Mesodermal cell (in vitro differentiated cells): ENCODE measurements around the gene IRF3.
"Not testable (repeated sequence)": the region's sequence is repeated elsewhere in the genome, so short reads cannot be mapped to it uniquely, and the experiment has no call there.

ENCODE experiments used
- H3K27ac ChIP-seq: 2 replicates; pipeline ENCODE4 v1.7.0; 2013; ENCODE audit warnings: mild to moderate bottlenecking, low read depth, low read length, moderate library complexity; ENCODE audit not compliant: severe bottlenecking
- H3K36me3 ChIP-seq: 2 replicates; pipeline ENCODE4 v1.7.1; 2013; ENCODE audit warnings: mild to moderate bottlenecking, low read length, moderate library complexity; ENCODE audit not compliant: control insufficient read depth, insufficient read depth
- H3K4me1 ChIP-seq: one replicate; pipeline ENCODE4 v1.7.1; 2013; ENCODE audit warnings: mild to moderate bottlenecking, low read length; ENCODE audit not compliant: insufficient read depth, control insufficient read depth, poor library complexity, severe bottlenecking
- H3K4me3 ChIP-seq: 2 replicates; pipeline ENCODE4 v1.7.0; 2013; ENCODE audit warnings: low read length, control low read depth, mild to moderate bottlenecking; ENCODE audit not compliant: insufficient read depth, poor library complexity, severe bottlenecking; ENCODE audit errors: extremely low read depth
- H3K9me3 ChIP-seq: 2 replicates; pipeline ENCODE4 v1.7.1; 2013; ENCODE audit warnings: mild to moderate bottlenecking, low read length, moderate library complexity; ENCODE audit not compliant: control insufficient read depth
- WGBS, 2 experiments: methylation state at CpG; one replicate each; pipeline ENCODE4 v1.1.5; 2013; ENCODE audit warnings: missing lambda C conversion rate in 2 of 2; ENCODE audit not compliant: insufficient coverage in 2 of 2; 5-methylcytosine and 5-hydroxymethylcytosine counted together

Gene IRF3

GRCh38 chr19:49641688-49642491, 23.8 kb downstream of the IRF3 start, which contains the start of gene SCAF1:
SCAF1 (plus strand) TSS chr19:49642209; CDS start chr19:49645027, 2,818 bp downstream.
- peaks cover 28% of the 10 kb centered on the region for H3K36me3 ChIP-seq
- peak within 1 kb of the TSS; percentile 100 for H3K27ac ChIP-seq
- H3K9me3 ChIP-seq, result no peaks in the 10 kb centered on the region
- peaks cover 34% of the 10 kb centered on the region for H3K4me1 ChIP-seq
- peak within 1 kb of the TSS; percentile 99 for H3K4me3 ChIP-seq
- WGBS, 2 experiments, result 0 to 1% methylated on average over 55 to 59 of the region's 87 CpGs

- Histone ChIP-seq H3K36me3 (peaks cover 19% of the 10 kb centered on the region), H3K4me1 (peaks cover 43% of the 10 kb centered on the region), H3K27ac (peak within 1 kb of the TSS; percentile 100), H3K9me3 (no peaks in the 10 kb centered on the region), H3K4me3 (peak within 1 kb of the TSS; percentile 99)
- WGBS, 2 experiments, result 0% methylated on average over 43 to 46 of the region's 51 CpGs
Observed at GRCh38 chr19:49640113-49640898, 25.4 kb downstream of the IRF3 start, which contains the start of gene RRAS. RRAS (minus strand) TSS chr19:49640143; CDS start chr19:49640098, 45 bp downstream.

- H3K9me3 ChIP-seq, result no peaks in the 10 kb centered on the region
- peak overlapping the region; percentile 99 for H3K4me3 ChIP-seq
- H3K36me3 ChIP-seq, result peaks cover 15% of the 10 kb centered on the region
- WGBS, 2 experiments, result 5 to 14% methylated on average over 13 to 20 of the region's 31 CpGs
- H3K27ac ChIP-seq, result peak overlapping the region; percentile 100
- H3K4me1 ChIP-seq, result peaks cover 44% of the 10 kb centered on the region
Observed at GRCh38 chr19:49639401-49640112, 26.1 kb downstream of the IRF3 start.

- peaks cover 9% of the 10 kb centered on the region for H3K36me3 ChIP-seq
- no peaks in the 10 kb centered on the region for H3K9me3 ChIP-seq
- H3K27ac ChIP-seq, result peak overlapping the region; percentile 75
- WGBS, 2 experiments, result 10 to 22% methylated on average over 8 to 18 of the region's 19 CpGs
- peak overlapping the region; percentile 99 for H3K4me3 ChIP-seq
- peaks cover 36% of the 10 kb centered on the region for H3K4me1 ChIP-seq
Observed at GRCh38 chr19:49637821-49638738, 27.6 kb downstream of the IRF3 start.

GRCh38 chr19:49636233-49636932, 29.3 kb downstream of the IRF3 start:
- 86 to 88% methylated on average over 25 to 30 of the region's 30 CpGs for WGBS, 2 experiments
- Histone ChIP-seq H3K36me3 (peaks cover 9% of the 10 kb centered on the region), H3K27ac (no peak overlapping the region), H3K4me1 (peaks cover 34% of the 10 kb centered on the region), H3K4me3 (no peak overlapping the region), H3K9me3 (no peaks in the 10 kb centered on the region)

GRCh38 chr19:49635530-49636232, 30.0 kb downstream of the IRF3 start:
- peak overlapping the region; percentile 66 for H3K27ac ChIP-seq
- H3K9me3 ChIP-seq, result no peaks in the 10 kb centered on the region
- no peak overlapping the region for H3K4me3 ChIP-seq
- WGBS, 2 experiments, result 72 to 73% methylated on average over 17 to 21 of the region's 24 CpGs
- peaks cover 9% of the 10 kb centered on the region for H3K36me3 ChIP-seq
- H3K4me1 ChIP-seq, result peaks cover 30% of the 10 kb centered on the region

- H3K4me3 ChIP-seq, H3K27ac ChIP-seq, H3K9me3 ChIP-seq, H3K36me3 ChIP-seq: not testable (repeated sequence)
- 84 to 98% methylated on average over 7 to 8 of the region's 9 CpGs for WGBS, 2 experiments
- peaks cover 21% of the 10 kb centered on the region for H3K4me1 ChIP-seq
Observed at GRCh38 chr19:49633273-49633672, 32.4 kb downstream of the IRF3 start.

GRCh38 chr19:49632576-49632975, 33.1 kb downstream of the IRF3 start:
- H3K4me3 ChIP-seq, result no peak overlapping the region
- 100% methylated on average over 2 to 3 of the region's 5 CpGs for WGBS, 2 experiments
- H3K4me1 ChIP-seq, result peaks cover 14% of the 10 kb centered on the region
- H3K9me3 ChIP-seq, result no peaks in the 10 kb centered on the region
- no peak overlapping the region for H3K27ac ChIP-seq
- H3K36me3 ChIP-seq, result peaks cover 11% of the 10 kb centered on the region

GRCh38 chr19:49631610-49632192, 34.0 kb downstream of the IRF3 start:
- H3K4me1 ChIP-seq, result peaks cover 13% of the 10 kb centered on the region
- no peak overlapping the region for H3K4me3 ChIP-seq
- 97 to 98% methylated on average over 10 to 17 of the region's 19 CpGs for WGBS, 2 experiments

More at GRCh38 chr19:49631610-49632192, 34.0 kb downstream of the IRF3 start:
- H3K9me3 ChIP-seq, result no peaks in the 10 kb centered on the region
- peaks cover 18% of the 10 kb centered on the region for H3K36me3 ChIP-seq
- H3K27ac ChIP-seq, result no peak overlapping the region
